HEK293T (cell line): Measurements from ENCODE around the gene KRT3.

Source experiments
- BHLHE40 ChIP-seq: fragments of 450-650 bp; IDR thresholded peaks from 2 replicates; pipeline ENCODE4 v1.6.1; 2016; ENCODE audit warnings: mild to moderate bottlenecking, moderate library complexity, borderline replicate concordance
- CTBP1 ChIP-seq: fragments of 450-650 bp; IDR thresholded peaks from 2 replicates; pipeline ENCODE4 v1.6.1; 2016; ENCODE audit warnings: borderline replicate concordance
- ELF4 ChIP-seq: fragments of 450-650 bp; IDR thresholded peaks from 2 replicates; pipeline ENCODE4 v1.6.1; 2017; ENCODE audit warnings: antibody characterized with exemption
- FOXK2 ChIP-seq: fragments of 450-650 bp; IDR thresholded peaks from 2 replicates; pipeline ENCODE4 v1.6.1; 2016; ENCODE audit warnings: mild to moderate bottlenecking
- FOXM1 ChIP-seq: fragments of 450-650 bp; IDR thresholded peaks from 2 replicates; pipeline ENCODE4 v1.6.1; 2017; ENCODE audit warnings: mild to moderate bottlenecking, borderline replicate concordance
- HDGF ChIP-seq: fragments of 450-650 bp; IDR thresholded peaks from 2 replicates; pipeline ENCODE4 v1.6.1; 2017; ENCODE audit warnings: antibody characterized with exemption, borderline replicate concordance
- LEF1 ChIP-seq: fragments of 450-650 bp; IDR thresholded peaks from 2 replicates; pipeline ENCODE4 v1.6.1; 2017; ENCODE audit warnings: mild to moderate bottlenecking, borderline replicate concordance
- NFRKB ChIP-seq: fragments of 450-650 bp; IDR thresholded peaks from 2 replicates; pipeline ENCODE4 v1.6.1; 2016; ENCODE audit warnings: mild to moderate bottlenecking, moderate library complexity
- PKNOX1 ChIP-seq: fragments of 450-650 bp; IDR thresholded peaks from 2 replicates; pipeline ENCODE4 v1.6.1; 2016
- SP1 ChIP-seq: fragments of 450-650 bp; IDR thresholded peaks from 2 replicates; pipeline ENCODE4 v1.6.1; 2017
- TARDBP ChIP-seq: fragments of 450-650 bp; IDR thresholded peaks from 2 replicates; pipeline ENCODE4 v1.6.1; 2016
- ZNF384 ChIP-seq: fragments of 450-650 bp; IDR thresholded peaks from 2 replicates; pipeline ENCODE4 v1.6.1; 2016

- TF ChIP-seq FOXK2: no peak
- TF ChIP-seq FOXM1: no peak
- no peak for TF ChIP-seq ZNF384
- no peak for TF ChIP-seq LEF1
- TF ChIP-seq CTBP1: no peak
- no peak for TF ChIP-seq HDGF
- no peak for TF ChIP-seq PKNOX1
- no peak for TF ChIP-seq ELF4
- TF ChIP-seq TARDBP: no peak
- TF ChIP-seq SP1: no peak
- no peak for TF ChIP-seq NFRKB
- TF ChIP-seq BHLHE40: no peak
Measured at GRCh38 chr12:52824741-52825410, 29.0 kb upstream of the KRT3 start.
